Measurements from ENCODE around the gene CFHR5.
"Not testable (repeated sequence)": the region's sequence is repeated elsewhere in the genome, so short reads cannot be mapped to it uniquely, and the experiment has no call there.

The CFHR5 gene

DNA sequence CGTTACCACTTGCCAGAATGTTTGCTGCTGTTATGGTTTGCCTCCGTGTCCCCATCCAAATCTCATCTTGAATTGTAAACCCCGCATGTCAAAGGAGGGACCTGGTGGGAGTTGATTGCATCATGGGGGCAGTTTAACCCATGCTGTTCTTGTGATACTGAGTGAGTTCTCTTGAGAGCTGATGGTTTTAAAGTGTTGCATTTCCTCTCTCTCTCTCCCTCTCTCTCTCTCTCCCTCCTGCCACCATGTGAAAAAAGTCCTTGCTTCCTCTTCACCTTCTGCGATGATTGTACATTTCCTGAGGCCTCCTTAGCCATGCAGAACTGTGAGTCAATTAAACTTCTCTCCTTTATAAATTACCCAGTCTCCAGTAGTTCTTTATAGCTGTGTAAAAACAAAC is 44.4 kb downstream of the CFHR5 start:
- no peak for DNase-seq

DNA sequence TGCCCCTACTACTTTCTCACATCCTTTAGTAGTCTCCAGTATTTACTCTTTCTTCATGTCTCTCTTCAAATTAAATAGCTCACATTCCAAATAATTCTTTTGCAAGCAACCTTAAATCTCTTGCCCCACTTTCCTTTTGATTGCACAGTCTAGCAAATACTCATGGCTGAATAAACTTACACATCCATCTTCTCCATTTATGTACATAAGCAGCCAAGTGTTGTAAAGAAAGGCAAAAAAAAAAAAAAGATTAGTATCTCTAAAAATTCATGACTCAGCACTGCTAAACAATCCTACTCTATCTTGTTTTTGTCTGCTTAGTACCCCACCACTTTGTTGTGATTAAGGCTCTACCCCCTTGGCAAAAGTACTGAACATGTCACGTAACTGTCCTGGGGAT is 47.1 kb downstream of the CFHR5 start:
- no peak for DNase-seq

DNA sequence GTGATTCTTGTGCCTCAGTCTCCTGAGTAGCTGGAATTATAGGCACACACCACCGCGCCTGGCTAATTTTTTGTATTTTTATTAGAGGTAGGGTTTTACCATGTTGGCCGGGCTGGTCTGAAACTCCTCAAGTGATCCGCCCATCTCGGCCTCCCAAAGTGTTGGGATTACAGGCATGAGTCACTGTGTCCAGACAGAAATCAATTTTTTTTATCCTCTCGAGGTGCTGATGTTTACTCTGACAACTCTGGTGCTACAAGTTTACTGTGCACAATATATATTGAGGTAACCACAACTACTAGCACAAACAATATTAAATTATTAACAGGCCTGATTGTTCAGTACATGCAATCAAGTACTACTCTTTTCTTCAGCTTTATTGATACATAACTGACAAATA is 50.0 kb downstream of the CFHR5 start:
- no peak for DNase-seq

DNA sequence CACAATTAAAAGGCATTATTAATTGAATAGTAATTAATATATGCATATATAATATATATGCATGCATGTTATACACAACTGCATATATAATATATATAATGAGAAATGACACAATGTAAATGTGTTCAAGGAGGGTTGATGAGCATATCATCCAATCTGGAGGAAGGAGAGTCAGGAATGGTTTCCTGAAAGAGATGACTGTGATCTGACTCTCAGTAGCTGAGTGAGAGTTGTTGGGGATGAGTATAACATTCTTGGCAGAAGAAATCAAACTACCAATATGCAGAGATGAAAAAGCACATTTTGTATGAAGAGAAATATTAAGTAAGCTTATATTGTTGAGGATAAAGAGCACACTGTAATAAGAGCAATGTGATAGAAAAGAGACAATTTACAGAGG is 52.4 kb downstream of the CFHR5 start:
- DNase-seq: no peak

DNA sequence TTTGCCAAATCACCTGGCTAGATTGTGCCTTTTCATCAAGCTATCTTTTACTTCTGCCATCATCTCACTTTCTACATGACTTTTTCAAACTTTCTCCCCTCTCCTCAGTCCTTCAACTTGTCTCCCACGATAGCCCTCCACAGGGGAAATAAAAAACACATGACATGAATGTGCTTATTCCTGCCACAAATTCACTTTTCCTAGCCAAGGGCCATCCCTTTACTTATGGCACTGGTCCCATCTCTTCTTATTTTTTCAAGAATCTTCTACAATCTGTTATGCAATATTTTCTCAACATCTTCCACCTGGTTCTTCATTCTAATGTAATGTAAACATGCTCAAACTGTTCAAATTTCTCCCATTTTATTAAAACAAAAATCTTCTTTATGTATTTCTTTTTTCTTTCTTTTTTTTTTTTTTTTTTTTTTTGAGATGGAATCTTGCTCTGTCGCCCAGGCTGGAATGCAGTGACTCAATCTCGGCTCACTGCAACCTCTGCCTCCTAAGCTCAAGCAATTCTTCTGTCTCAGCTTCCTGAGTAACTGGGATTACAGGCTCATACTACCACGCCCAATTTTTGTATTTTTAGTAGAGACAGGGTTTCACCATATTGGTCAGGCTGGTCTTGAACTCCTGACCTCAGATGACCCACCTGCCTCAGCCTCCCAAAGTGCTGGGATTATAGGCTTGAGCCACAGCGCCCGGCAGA is 57.4 kb downstream of the CFHR5 start:
- DNase-seq: not testable (repeated sequence)

DNA sequence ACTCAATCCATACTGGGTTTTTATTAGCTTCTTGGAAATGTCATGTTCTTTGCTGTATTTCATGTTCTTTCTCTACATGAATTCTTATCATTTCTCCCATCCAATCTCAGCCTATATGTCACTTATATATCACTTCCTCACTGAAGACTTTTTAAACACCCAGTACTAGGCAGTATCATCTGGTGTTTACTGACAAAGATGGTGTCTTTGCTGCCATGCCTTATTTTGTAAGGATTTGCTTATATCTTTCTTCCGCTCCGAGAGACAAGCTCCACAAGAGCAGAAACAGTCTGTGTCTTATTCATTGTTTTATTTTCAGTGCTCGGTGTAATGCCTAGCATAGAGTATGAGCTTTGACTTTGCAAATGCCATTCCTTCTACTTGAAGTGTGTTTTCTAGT is 59.5 kb downstream of the CFHR5 start:
- DNase-seq: no peak

DNA sequence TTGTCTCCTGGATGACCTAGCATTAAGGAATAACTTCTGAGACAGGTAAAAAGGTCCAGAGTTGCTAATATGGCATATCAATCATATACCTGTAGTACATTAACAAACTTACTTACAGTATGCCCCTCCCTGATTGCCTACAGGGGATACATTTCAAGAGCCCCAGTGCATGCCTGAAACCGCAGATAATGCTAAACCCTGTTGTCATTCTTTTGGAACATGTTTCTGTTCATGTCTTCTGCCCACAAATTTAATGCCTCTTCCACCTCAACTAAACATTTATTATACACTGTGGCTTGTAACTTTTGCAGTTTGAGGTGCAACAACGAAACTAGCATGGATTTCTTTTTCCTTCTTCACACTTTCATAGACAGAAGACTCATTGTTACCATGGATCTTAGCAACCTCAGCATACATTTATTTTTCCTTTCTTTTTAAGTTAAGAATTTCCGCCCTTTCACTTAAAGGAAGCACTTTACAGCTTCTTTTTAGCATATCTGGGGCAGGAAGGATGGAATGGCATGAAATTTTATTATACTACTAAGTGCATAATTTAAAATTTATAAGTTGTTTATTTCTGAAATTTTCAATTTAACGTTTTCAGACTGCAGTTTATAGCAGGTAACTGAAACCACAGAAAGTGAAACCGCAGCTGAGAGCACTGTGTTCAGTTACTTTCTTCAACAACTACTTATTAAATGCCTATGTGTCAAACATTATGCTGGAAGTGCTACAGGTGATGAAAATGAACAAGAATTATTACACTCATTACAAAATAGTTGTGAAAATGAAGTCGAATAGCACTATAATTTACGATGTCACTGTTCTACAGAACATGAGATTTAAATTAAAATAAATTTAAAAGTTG is 64.4 kb downstream of the CFHR5 start:
- DNase-seq: no peak

DNA sequence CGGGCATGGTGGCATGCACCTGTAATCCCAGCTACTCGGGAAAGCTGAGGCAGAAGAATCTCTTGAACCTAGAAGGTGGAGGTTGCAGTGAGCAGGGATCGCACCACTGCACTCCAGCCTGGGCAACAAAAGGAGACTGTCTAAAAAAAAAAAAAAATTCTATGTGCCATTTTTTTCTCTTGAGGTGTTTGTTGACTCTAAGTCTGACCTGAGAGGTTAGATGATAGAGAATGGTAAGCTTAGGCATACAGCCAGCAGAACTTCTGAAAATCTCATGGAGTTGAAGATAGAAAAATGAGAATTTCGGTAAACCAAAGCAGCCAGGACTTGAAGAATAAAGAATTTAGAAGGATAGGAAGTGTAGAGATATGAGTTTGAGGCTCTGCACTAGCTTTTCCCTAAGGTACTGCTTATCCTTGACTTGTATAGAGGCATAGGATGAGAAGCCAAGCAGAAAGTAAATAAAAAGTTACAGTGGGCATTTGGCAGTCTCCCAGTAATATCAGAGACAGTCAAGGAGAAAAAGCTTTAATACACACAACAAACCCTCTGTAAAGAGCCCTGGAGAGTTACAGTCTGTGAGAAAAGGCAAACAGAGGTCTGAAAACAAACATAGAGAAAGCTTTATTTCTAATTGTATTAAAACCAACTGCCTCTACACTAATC is 65.5 kb downstream of the CFHR5 start:
- DNase-seq: no peak

DNA sequence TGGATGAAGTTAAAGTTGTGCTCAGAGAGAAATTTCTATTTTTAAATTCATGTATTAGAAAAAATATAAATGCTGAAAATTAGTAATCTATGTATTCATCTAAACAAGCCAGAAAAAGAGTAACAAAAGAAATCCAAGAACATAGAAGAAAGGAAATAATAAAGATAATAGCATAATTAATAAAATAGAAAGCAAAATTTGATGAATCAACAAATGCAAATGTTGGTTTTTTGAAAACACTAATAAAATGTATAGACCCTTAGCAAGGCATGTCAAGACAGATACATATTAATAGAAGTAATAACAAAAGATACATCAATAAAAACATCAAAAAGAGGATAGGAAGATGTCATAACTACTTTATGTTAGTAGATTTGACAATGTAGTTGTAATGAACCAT is 71.7 kb downstream of the CFHR5 start:
- DNase-seq: no peak
